Transverse colon (tissue), 4 donors: ENCODE measurements around the gene S100A10. TPM values are rescaled to one million over a fixed set of nuclear protein-coding genes. Genes with fewer than 3 reads are reported as not detected.

ENCODE experiments used
- DNase-seq: peaks from one replicate; pipeline ENCODE4 v3.0.0-alpha.2; 2019
- H3K27ac ChIP-seq, 4 donors: fragments of 200-600 bp; sonication (generic); 2 replicates each; pipeline ENCODE4 v1.5.1; 2016 to 2018; ENCODE audit warnings: inconsistent platforms in 4 of 4
- H3K27me3 ChIP-seq: fragments of 200-600 bp; sonication (generic); 2 replicates; pipeline ENCODE4 v1.5.1; 2017; ENCODE audit warnings: inconsistent platforms
- H3K36me3 ChIP-seq, 4 donors: fragments of 200-600 bp; sonication (generic); 2 replicates each; pipeline ENCODE4 v1.5.1; 2017 to 2019; ENCODE audit warnings: inconsistent platforms in 4 of 4
- H3K4me1 ChIP-seq, 4 donors: fragments of 200-600 bp; sonication (generic); 2 replicates each; pipeline ENCODE4 v1.5.1; 2017 to 2020; ENCODE audit warnings: inconsistent platforms in 4 of 4
- H3K4me3 ChIP-seq, 4 donors: fragments of 200-600 bp; sonication (generic); 1 replicate in 1 of 4; 2 replicates in 3 of 4; pipeline versions ENCODE4 v1.5.1 to v1.6.1; 2017 to 2019; ENCODE audit warnings: inconsistent platforms in 4 of 4
- H3K9me3 ChIP-seq, 2 donors: fragments of 200-600 bp; sonication (generic); 2 replicates each; pipeline ENCODE4 v1.5.1; 2017 to 2019; ENCODE audit warnings: inconsistent platforms in 2 of 2
- EP300 ChIP-seq: sonication (generic); formaldehyde crosslinking; IDR thresholded peaks from one replicate; pipeline ENCODE4 v1.6.1; 2017; ENCODE audit warnings: antibody characterized with exemption, low read depth
- POLR2A ChIP-seq: fragments of 450-650 bp; IDR thresholded peaks from one replicate; pipeline ENCODE4 v1.6.1; 2016; ENCODE audit warnings: antibody characterized with exemption, mild to moderate bottlenecking, moderate library complexity
- POLR2AphosphoS5 ChIP-seq, 3 donors: sonication (generic); formaldehyde crosslinking; IDR thresholded peaks; one replicate each; pipeline ENCODE4 v1.6.1; 2016; ENCODE audit warnings: antibody characterized with exemption in 3 of 3
- WGBS, 2 donors: methylation state at CpG; one replicate each; pipeline ENCODE4 v1.1.5; 2018; ENCODE audit warnings: low coverage in 1 of 2; 5-methylcytosine and 5-hydroxymethylcytosine counted together
- in situ Hi-C, 4 donors: fragments of 200-750 bp; cut with MboI; loops; one replicate each; pipeline versions ENCODE4 v1.15.0 to v1.15.1; 2017; ENCODE audit warnings: low sequenced_read_pairs in 3 of 4, low pct_ligation_motif_present in 1 of 4, low pct_unique_long_range_greater_than_20kb in 1 of 4
- intact Hi-C: fragments of 100-400 bp; cut with DNase I; formaldehyde crosslinking; loops from one replicate; pipeline ENCODE4 v1.15.1; 2023; ENCODE audit warnings: low total_unique reads
- total RNA-seq, 4 donors: library from RNA; depleted of rRNA; stranded (reverse); fragments of >200 nt; gene quantifications; one replicate each; pipeline ENCODE4 v1.1.0, GENCODE V29; 2016
- TF ChIP-seq, protein P1 (sequence below), 5 experiments: fragments of 200-600 bp in 3 of 5; fragments of 450-650 bp in 2 of 5; sonication (generic) in 3 of 5; IDR thresholded peaks; 1 replicate in 2 of 5; 2 replicates in 3 of 5; pipeline ENCODE4 v1.5.1; 2016 to 2017; ENCODE audit warnings: antibody characterized with exemption in 5 of 5, inconsistent platforms in 3 of 5, mild to moderate bottlenecking in 2 of 5, moderate library complexity in 1 of 5

S100A10 gene
- total RNA-seq, 4 donors from 2014 or later, result 59.1 to 289 (median 251) TPM

DNA sequence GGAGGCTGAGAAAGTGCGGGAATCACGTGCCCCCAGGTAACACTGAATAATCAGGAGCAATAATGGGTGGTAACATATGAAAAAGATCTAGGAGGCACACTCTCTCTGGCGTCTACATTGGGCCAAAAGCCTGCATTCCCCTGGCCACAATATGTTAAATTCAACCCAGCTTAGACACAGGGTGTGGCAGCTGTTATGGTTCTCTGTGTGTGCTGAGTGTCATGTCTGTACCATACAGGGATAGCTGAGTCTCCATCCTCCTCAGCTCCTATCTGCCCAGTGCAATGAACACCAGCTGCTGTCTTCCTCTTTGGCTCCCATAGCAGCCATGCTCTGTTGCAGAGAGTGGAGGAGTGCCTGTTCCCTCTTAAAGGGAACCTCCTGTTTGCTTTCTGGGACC, 28.8 kb upstream of the S100A10 start:
- in situ Hi-C loops, result loop anchor here in 2 of 4 donors (25.0 kb wide), 1 partner anchor 110 kb away; the partner anchor contains the start of gene THEM4 (in 2 of the 2)
- no peak for DNase-seq
- no peaks in the 10 kb centered on the region for H3K36me3 ChIP-seq
- no peak for TF ChIP-seq EP300
- no peak for TF ChIP-seq POLR2A
- TF ChIP-seq POLR2AphosphoS5 (IDR thresholded peaks at IDR 0.05), result no peak
- TF ChIP-seq, protein P1, sequence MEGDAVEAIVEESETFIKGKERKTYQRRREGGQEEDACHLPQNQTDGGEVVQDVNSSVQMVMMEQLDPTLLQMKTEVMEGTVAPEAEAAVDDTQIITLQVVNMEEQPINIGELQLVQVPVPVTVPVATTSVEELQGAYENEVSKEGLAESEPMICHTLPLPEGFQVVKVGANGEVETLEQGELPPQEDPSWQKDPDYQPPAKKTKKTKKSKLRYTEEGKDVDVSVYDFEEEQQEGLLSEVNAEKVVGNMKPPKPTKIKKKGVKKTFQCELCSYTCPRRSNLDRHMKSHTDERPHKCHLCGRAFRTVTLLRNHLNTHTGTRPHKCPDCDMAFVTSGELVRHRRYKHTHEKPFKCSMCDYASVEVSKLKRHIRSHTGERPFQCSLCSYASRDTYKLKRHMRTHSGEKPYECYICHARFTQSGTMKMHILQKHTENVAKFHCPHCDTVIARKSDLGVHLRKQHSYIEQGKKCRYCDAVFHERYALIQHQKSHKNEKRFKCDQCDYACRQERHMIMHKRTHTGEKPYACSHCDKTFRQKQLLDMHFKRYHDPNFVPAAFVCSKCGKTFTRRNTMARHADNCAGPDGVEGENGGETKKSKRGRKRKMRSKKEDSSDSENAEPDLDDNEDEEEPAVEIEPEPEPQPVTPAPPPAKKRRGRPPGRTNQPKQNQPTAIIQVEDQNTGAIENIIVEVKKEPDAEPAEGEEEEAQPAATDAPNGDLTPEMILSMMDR (IDR thresholded peaks at IDR 0.05), result no peak
- no peak overlapping the region for H3K27ac ChIP-seq
- H3K27me3 ChIP-seq, result no peaks in the 10 kb centered on the region
- H3K9me3 ChIP-seq, result no peaks in the 10 kb centered on the region
- H3K4me3 ChIP-seq, result no peak overlapping the region
- H3K4me1 ChIP-seq, result no peaks in the 10 kb centered on the region
- intact Hi-C loops, result no loop called here
- WGBS, 2 donors, result 78% methylated on average over 3 of the region's 3 CpGs; no CpG with 5 or more reads in 1 of the 2 donors

GRCh38 chr1:152021569-152021968, 27.9 kb upstream of the S100A10 start:
- no peak overlapping the region for H3K4me3 ChIP-seq
- H3K4me1 ChIP-seq, result no peaks in the 10 kb centered on the region
- H3K9me3 ChIP-seq, result no peaks in the 10 kb centered on the region
- H3K36me3 ChIP-seq, result no peaks in the 10 kb centered on the region
- no peaks in the 10 kb centered on the region for H3K27me3 ChIP-seq
- H3K27ac ChIP-seq, result no peak overlapping the region
- TF ChIP-seq EP300 (no peak), POLR2AphosphoS5 (IDR thresholded peaks at IDR 0.05) (no peak), POLR2A (no peak)
- TF ChIP-seq, protein P1 (IDR thresholded peaks at IDR 0.05), result no peak
- no peak for DNase-seq
- in situ Hi-C loops, result loop anchor here in 2 of 4 donors (25.0 kb wide), 1 partner anchor 109 kb away; the partner anchor contains the start of gene THEM4 (in 2 of the 2)
- intact Hi-C loops, result no loop called here
- WGBS, 2 donors, result 90% methylated on average over 7 of the region's 7 CpGs; no CpG with 5 or more reads in 1 of the 2 donors

DNA sequence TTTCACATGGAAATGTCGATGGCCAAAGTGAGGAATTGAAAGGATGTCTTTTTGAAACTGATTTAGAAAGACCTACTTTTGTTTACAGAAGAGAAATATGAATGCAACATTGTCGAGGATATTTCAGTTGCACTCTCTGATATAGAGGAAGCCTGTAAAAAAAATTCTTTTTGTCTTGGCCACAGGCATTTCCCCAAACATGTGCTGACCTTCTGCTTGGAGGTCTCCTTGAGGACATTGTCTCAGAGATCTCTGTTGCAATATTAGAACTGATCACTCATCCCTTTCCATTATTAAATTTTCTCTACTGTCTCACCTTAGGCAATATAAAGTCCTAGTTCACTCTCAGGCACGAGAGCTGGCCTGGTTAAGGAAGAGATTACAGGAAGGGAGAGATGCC, 27.2 kb upstream of the S100A10 start:
- Histone ChIP-seq H3K4me3 (no peak overlapping the region), H3K9me3 (no peaks in the 10 kb centered on the region), H3K27me3 (no peaks in the 10 kb centered on the region), H3K27ac (no peak overlapping the region), H3K4me1 (no peaks in the 10 kb centered on the region), H3K36me3 (no peaks in the 10 kb centered on the region)
- intact Hi-C loops (no loop called here), in situ Hi-C loops (loop anchor here in 2 of 4 donors (25.0 kb wide), 1 partner anchor 109 kb away; the partner anchor contains the start of gene THEM4 (in 2 of the 2))
- WGBS, 2 donors, result 55 to 68% methylated on average over 2 to 3 of the region's 3 CpGs
- TF ChIP-seq POLR2A (no peak), EP300 (no peak), POLR2AphosphoS5 (IDR thresholded peaks at IDR 0.05) (no peak)
- TF ChIP-seq, protein P1 (IDR thresholded peaks at IDR 0.05), result no peak
- no peak for DNase-seq

GRCh38 chr1:152018537-152018936, 24.9 kb upstream of the S100A10 start:
- H3K9me3 ChIP-seq, result no peaks in the 10 kb centered on the region
- 46 to 63% methylated on average over 3 to 4 of the region's 4 CpGs for WGBS, 2 donors
- H3K4me3 ChIP-seq, result no peak overlapping the region
- intact Hi-C loops, result no loop called here
- no peaks in the 10 kb centered on the region for H3K4me1 ChIP-seq
- no peak overlapping the region for H3K27ac ChIP-seq
- DNase-seq, result peak; percentile 19
- in situ Hi-C loops, result loop anchor here in 2 of 4 donors (25.0 kb wide), 1 partner anchor 106 kb away; the partner anchor contains the start of gene THEM4 (in 2 of the 2)
- TF ChIP-seq POLR2A, result no peak
- TF ChIP-seq, protein P1 (IDR thresholded peaks at IDR 0.05), result no peak
- no peak for TF ChIP-seq POLR2AphosphoS5 (IDR thresholded peaks at IDR 0.05)
- no peak for TF ChIP-seq EP300
- no peaks in the 10 kb centered on the region for H3K27me3 ChIP-seq
- no peaks in the 10 kb centered on the region for H3K36me3 ChIP-seq
